BJ (cell line): ENCODE measurements around the gene KDSR. TPM values are rescaled to one million over a fixed set of nuclear protein-coding genes. Genes with fewer than 3 reads are reported as not detected.

Source experiments
- CTCF ChIA-PET: fragments of 350-600 bp; formaldehyde crosslinking; extraction: SDS; loops from one replicate; lab custom pipeline; 2021; ENCODE audit warnings: antibody characterized with exemption, inconsistent platforms; lab: Yijun Ruan, JAX
- POLR2A ChIA-PET: fragments of 300-600 bp; sonication (Branson Sonifier 250); formaldehyde crosslinking; extraction: SDS; loops from one replicate; lab custom pipeline; 2021; ENCODE audit warnings: antibody characterized with exemption; lab: Charles Lee
- DNase-seq: peaks from one replicate; pipeline ENCODE4 v3.0.0-alpha.2; 2011; ENCODE audit warnings: low read depth
- H3K27me3 ChIP-seq: 2 replicates; pipeline ENCODE4 v1.6.0; 2011; ENCODE audit warnings: low read length; ENCODE audit not compliant: control insufficient read depth, insufficient read depth
- H3K36me3 ChIP-seq: 2 replicates; pipeline ENCODE4 v1.5.1; 2011; ENCODE audit warnings: low read length; ENCODE audit not compliant: control insufficient read depth, insufficient read depth
- H3K4me3 ChIP-seq: 2 replicates; pipeline ENCODE4 v1.5.1; 2011; ENCODE audit warnings: low read depth, mild to moderate bottlenecking, control low read depth, low read length
- polyA plus RNA-seq: library from polyadenylated mRNA; depleted of rRNA; stranded (reverse); fragments of >200 nt; gene quantifications from 2 replicates; pipeline ENCODE4 v1.2.3, GENCODE V29; 2011
- TF ChIP-seq, protein P1 (sequence below): IDR thresholded peaks from 2 replicates; pipeline ENCODE4 v1.5.1; 2011; ENCODE audit warnings: low read depth, mild to moderate bottlenecking, control low read depth, inconsistent platforms, low read length, moderate library complexity; ENCODE audit not compliant: insufficient read depth

KDSR gene
- polyA plus RNA-seq, 1 experiment = 29.1 TPM

DNA sequence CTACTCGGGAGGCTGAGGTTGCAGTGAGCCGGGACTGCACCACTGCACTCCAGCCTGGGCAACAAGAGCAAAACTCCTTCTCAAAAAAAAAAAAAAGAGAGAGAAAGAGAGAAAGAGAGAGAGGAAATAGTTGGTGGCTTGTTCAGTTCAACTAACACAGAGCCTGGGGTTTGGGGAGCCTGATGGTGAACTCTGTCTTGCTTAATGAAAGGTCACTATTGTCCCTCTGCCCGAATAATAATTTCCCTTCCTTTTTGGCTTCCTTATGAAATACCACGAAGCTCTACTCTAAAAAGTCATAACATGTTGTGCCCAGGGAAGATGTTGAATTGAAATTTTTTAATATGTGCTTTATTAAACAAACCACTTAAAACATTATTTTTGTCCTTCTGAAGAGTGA is 64.8 kb downstream of the KDSR start:
- DNase-seq = no peak
- no peaks in the 10 kb centered on the region for H3K27me3 ChIP-seq
- CTCF ChIA-PET = no interaction called here
- H3K36me3 ChIP-seq = no peaks in the 10 kb centered on the region
- TF ChIP-seq, protein P1, sequence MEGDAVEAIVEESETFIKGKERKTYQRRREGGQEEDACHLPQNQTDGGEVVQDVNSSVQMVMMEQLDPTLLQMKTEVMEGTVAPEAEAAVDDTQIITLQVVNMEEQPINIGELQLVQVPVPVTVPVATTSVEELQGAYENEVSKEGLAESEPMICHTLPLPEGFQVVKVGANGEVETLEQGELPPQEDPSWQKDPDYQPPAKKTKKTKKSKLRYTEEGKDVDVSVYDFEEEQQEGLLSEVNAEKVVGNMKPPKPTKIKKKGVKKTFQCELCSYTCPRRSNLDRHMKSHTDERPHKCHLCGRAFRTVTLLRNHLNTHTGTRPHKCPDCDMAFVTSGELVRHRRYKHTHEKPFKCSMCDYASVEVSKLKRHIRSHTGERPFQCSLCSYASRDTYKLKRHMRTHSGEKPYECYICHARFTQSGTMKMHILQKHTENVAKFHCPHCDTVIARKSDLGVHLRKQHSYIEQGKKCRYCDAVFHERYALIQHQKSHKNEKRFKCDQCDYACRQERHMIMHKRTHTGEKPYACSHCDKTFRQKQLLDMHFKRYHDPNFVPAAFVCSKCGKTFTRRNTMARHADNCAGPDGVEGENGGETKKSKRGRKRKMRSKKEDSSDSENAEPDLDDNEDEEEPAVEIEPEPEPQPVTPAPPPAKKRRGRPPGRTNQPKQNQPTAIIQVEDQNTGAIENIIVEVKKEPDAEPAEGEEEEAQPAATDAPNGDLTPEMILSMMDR = no peak
- POLR2A ChIA-PET = no interaction called here
- H3K4me3 ChIP-seq = no peak overlapping the region

DNA sequence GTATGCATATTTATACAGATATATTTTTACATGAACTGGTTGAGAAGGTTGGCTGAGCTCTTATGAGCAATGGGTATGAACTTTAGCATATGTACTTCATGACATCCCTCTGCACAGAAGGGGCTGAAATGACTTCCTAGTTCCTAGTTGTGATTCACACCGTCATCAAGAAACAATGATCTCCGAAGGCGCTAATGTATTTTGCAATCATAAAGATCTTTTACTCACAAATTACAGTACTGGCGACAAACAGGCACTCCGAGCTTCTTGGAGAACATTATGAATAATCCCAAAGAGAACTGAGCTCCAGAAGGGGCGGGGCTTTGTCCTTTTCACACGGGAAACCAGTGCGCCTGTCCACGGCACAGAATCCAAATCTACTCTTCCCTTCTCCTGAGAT is 65.6 kb downstream of the KDSR start:
- TF ChIP-seq, protein P1 = no peak
- Histone ChIP-seq H3K27me3 (no peaks in the 10 kb centered on the region), H3K4me3 (no peak overlapping the region), H3K36me3 (no peaks in the 10 kb centered on the region)
- ChIA-PET CTCF (no interaction called here), POLR2A (no interaction called here)
- no peak for DNase-seq

DNA sequence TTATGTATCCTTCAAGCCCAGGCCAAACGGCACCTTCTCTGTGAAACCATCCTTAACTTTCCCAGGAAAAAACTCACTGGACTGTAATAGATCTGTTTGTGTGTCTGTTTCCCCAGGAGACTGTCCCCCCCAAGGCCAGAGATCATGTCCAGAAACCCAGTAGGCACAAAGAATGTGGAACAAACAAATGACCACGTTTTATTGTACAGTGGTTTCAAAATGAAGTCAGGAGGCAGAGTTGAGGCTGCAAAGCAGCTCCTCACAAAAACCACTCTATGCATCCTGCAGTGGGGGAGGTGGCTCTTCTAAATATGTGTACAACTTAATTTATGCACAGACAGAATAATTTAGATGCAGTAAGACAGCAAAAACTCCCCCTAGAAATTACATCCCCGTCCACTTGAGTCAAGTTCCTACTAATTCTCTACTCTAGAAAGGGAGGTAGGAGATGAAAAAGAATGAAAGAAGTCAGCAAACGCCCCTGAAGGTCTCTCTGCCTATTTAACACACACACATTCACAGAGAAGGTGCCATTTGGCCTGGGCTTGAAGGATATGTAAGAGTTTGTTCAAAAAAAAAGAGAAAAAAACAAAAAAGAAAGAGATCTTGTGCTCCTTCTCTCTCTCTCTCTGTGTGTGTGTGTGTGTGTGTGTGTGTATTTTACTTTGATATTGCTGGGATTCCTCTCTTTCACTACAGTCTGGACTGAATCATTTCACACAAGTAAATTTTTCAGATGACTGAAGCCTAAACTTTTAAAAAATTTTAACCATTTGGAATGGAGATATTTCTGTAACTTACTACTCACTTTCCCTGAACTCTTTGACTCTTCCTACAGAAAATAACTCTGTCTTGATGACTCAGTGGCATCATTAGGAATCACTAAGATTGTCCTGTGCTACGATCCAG is 66.9 kb downstream of the KDSR start:
- H3K27me3 ChIP-seq = no peaks in the 10 kb centered on the region
- TF ChIP-seq, protein P1 = no peak
- no peaks in the 10 kb centered on the region for H3K36me3 ChIP-seq
- ChIA-PET CTCF (interaction anchor here (1.8 kb wide), 1 partner anchor 168 kb away, joined by 4 read pairs; no protein-coding TSS in a partner anchor), POLR2A (no interaction called here)
- DNase-seq = no peak
- no peak overlapping the region for H3K4me3 ChIP-seq

DNA sequence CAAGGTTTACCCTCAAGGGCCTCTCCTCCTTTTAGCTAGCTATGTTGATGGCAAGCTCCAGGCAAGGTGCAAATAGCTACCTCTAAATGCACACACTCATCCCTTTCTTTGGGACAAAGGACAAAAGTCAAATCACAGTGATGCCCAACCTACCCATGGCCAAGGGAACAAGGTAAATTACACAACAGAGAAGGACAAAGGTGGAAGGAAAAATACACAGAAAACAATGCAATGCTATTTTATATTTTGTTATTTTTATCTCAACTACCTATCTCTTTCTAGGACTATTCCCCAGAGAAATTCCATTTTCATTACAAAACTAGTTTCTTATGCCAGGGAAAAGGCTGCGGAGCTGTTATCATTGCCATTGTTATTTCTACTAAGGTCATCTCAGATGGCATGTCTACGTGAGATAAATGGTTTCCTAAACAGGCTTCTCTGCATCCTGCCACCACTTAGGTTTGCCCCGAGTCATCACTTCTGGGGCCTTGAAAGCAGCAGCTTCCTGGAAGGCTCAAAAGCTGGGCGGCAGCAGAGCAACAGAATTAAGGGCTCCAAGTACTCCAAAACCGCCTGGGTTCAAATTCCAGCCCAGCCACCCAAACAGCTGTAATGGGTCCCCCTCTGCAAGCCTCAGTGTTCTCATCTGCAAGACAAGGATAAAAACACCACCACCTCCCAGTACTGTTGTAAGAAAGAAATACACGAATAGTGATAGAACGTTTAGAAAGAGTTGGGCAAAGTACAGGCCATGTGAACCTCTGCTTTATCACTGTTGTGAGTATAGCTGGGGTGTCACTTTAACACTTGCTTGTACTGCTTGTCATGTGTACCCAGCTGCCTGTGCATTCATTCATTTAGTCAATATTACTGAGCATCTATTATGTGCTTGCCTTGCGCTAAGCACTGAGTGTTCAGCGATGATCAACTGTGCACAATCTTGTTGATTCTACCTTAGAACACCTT is 68.3 kb downstream of the KDSR start:
- TF ChIP-seq, protein P1 = no peak
- ChIA-PET CTCF (interaction anchor here (1.8 kb wide), 1 partner anchor 166 kb away, joined by 4 read pairs; no protein-coding TSS in a partner anchor), POLR2A (no interaction called here)
- Histone ChIP-seq H3K4me3 (no peak overlapping the region), H3K27me3 (no peaks in the 10 kb centered on the region), H3K36me3 (no peaks in the 10 kb centered on the region)
- no peak for DNase-seq
